Measurements from ENCODE around the gene CPS1. TPM values are rescaled to one million over a fixed set of nuclear protein-coding genes. Genes with fewer than 3 reads are reported as not detected.

CPS1 gene
- total RNA-seq, 1 donor from 2014 or later, result 18.0 TPM

DNA sequence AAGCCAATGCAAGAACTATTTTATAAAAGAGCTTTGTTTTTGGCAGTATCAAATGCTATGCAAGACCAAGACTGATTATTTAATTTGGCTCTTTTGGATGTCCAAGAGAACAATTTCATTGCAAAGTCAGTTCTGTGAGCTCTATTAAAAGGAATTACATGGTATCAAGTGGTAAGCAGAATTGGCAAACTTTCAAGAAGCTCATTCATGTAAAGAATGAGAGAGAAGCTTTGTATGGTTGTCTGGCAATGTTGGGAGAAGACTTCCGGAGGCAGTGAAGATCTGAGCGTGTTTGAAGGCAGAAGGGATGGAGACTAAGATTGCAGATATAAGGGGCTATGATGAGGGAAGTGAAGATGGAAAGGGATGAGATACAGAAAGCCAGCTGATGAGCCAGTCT lies 49.6 kb downstream of the CPS1 start:
- no peak for DNase-seq (ENCODE audit: low read depth, low spot score)

DNA sequence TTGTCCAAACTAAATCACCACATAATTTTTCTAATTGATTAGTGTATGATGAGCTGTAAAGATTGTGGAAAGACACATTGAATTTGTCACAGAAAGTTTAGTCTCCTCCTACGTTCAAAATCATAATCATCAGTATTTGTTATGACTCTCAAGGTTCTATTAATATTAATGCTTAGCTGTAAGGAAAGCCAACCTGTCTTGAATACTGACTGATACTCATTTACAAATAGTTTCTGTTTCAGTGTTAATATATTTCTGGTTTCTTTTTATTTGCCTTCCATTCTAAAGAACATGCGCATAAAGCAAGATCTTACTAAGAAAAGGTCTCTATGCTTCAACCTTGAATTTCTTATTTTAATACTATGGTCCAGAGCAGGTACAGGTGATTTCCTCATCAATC lies 55.1 kb downstream of the CPS1 start:
- no peak for DNase-seq (ENCODE audit: low read depth, low spot score)

DNA sequence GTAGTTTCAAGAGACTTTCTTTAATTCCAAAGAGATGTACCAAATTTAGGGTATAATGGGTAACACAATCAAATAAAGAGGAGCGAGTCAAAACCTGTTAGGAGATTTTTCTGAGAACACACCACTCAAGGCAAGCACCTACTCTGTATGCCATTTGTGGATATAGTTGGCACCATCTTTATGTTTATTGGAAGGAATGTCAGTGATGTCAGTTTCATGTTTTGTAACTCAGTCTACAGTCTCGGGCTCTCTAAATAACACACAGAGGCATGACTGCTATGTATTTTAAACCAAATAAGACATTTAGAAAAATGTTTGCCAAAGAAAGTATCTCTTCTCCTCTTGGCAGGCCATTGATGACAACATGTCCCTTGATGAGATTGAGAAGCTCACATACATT lies 59.7 kb downstream of the CPS1 start:
- DNase-seq (ENCODE audit: low read depth, low spot score), result no peak

DNA sequence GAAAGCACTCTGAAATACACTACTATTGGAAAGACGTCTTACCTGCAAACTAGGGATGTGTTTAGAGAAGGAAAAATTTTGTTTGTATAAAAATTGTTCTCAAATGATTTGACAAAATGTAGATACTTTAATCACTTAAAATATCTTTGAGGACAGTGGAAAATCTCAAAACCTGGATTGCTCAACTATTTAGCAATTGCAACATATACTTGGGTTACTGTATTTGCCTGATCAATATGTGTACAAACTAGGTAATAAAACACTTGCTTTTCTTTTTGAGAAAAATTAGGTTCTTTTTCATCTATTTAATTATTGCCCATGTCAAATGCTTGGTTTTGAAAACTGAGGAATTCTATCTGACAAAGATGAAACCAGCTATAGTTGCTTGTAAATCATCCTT lies 60.9 kb downstream of the CPS1 start:
- DNase-seq (ENCODE audit: low read depth, low spot score), result no peak

DNA sequence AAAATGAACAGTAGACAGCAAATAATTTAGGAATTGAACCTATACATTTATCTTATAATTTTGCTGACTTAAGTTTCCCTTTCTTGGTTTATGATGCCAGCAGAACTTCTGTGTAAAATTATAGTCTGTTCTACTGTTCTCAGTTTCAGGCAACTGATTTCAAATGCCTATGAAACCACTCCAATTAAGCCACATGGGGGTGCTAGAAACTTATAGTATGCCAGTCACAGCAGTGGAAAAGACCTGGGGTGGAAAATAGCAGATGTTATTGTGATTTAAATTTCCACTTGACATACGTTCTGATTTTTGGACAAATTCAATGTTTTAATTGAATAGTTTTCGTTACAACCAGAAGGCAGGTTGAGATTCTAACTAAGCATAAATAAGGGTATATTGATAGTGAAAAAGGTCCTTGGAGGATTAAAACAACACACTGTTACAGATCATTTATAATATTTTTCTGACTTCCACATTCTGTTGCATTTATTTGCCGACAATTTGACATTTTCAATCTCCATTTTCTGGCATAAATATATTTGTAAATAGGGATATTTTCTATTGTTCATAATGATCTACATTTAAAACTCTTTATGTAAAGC lies 61.4 kb downstream of the CPS1 start:
- peak; percentile 0 for DNase-seq (ENCODE audit: low read depth, low spot score)

DNA sequence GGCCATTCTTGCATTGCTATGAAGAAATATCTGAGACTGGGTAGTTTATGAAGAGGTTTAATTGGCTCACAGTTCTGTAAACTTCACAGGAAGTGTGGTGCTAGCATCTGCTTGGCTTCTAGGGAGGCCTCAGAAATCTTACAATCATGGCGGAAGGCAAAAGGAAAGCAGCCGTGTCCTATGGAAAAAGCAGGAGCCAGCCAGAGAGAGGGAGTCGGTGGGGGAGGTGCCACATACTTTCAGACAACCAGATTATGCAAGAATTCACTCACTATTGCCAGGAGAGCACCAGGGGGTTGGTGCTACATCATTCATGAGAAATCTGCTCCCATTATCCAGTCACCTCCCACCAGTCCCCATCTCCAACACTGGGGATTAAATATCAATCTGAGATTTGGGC lies 64.1 kb downstream of the CPS1 start:
- no peak for DNase-seq (ENCODE audit: low read depth, low spot score)

DNA sequence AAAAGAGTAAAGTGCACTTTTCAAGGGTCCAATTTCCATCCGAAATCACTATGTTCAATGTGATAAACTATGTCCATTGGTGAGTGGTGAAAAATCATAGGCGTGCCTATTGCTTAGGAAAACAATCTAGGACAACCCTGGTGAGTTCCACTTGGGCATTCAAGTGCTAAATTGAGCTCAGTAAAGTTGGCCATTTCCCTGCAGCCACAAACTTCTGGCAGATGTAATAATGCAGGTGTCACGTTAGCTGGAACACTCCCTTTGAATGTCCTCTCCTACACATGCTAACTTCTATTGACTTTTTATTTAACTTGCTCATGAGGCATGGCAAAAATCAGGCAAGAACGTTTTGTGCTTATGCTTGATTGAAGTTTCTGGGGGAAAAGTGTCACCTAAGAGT lies 67.1 kb downstream of the CPS1 start:
- DNase-seq (ENCODE audit: low read depth, low spot score), result no peak

DNA sequence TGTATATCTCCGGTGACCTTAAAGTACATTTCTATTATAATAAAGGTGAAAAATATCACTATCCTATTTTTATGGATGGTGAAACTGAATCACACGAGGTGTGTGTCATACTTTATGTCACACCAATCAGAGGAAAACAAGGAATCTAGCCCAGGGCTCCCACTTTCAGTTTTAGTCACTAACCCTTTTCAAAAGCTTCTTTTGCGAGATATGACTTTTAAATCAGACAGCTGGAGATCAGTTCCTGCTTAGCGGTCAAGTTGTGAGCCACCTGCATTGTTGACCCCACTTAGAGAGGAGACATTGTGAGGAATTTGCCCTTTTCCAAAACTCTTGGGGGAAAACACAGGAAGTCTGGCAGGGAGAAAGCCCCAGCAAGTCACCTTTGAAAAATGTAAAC lies 70.5 kb downstream of the CPS1 start:
- no peak for DNase-seq (ENCODE audit: low read depth, low spot score)

DNA sequence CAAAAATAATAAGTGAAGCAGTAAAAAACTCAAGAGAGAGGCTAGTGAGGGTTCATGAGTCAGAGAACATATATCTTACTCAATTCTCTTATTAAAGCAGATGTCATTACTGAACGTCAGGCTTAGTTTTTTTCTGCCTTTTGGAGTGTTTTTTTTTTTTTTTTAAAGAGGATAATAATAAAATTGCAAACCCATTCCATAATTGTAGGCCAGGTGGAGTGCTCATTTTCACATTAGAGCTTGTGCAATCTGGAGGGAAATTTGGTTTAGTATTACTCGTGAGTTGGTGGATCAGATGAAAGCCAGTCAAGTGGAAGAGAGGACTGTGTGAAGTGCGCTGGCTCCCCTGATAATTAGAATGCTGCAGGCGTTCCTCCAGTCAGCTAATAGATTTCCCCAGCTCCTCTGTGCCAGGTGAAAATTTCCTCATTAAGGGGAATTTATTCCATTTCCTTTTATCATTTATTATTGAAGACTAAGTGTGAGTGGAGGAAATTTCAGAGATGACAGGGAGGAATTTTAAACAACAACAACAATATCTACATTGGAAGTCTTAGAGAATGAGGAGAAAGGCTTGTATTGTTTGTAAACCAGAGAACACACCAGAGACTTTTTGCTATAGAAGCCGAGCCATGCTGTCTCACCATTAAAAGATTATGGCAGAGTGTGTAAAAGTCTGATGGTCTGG lies 74.6 kb downstream of the CPS1 start:
- DNase-seq (ENCODE audit: low read depth, low spot score), result no peak

DNA sequence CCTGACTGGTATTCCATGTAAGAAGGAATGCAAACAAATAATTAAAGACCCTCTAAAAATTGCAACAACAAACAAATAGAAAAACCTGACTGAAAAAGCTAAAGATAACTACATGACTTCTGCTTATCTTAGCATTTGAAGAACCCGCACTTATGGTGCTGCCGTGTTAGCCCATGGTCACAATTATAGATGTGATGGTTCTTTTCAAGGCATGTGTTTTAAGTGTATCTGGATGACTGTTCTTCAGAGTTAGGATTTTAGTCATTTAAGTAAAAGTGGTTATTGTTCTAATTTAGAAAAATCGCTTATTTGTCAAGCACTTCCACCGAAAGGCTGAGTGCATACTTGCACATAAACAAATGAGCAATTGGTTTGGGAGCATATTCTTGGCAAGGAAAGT lies 77.3 kb downstream of the CPS1 start:
- no peak for DNase-seq (ENCODE audit: low read depth, low spot score)

DNA sequence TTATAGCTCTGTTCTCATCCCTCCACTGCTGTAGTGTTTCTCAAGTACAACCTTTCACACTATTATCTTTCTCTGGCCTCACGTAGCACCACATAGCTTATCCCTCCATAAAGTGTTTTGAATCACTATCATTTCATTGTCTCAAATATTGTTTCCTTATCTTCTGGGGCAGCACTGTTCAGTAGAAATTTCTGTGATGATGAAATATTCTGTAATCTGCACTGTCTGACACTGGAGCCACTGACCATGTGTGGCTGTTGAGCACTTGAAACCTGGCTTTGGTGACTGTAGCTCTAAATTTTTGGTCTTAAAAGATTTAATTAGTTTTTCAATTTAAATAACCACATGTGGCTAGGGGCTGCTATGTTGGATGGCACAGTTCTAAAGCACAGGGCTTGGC lies 78.9 kb downstream of the CPS1 start:
- DNase-seq (ENCODE audit: low read depth, low spot score), result no peak

DNA sequence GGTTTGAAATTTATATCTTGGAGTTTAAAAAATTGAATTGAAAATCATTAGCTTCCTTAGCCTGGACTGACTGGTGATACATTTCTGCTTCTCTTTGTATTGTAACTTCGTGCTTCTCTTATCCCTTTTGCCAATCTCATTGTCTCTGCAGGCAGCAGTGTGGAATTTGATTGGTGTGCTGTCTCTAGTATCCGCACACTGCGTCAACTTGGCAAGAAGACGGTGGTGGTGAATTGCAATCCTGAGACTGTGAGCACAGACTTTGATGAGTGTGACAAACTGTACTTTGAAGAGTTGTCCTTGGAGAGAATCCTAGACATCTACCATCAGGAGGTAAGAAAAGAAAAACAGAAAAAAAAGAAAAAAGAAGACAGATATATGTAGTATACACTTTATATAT lies 85.9 kb downstream of the CPS1 start:
- no peak for DNase-seq (ENCODE audit: low read depth, low spot score)

DNA sequence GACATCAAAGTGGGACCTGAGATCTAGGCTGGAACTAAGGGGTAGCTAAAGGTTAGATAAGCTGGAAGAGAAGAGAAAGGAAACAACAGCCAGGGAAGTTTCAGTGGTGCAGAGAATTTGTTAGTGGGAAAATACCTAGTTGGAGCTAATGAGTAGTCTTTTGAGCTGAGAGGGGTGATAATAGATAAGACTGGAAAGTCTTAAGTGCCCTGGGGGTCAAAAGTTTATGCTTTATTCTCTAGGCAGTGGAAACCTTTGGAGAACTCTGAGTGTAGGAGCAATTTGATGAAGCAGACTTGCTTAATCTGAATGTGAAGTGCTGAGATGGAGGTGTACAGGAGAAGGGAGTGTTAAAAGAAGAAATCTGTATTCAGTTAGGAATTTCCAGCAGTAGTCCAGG lies 90.8 kb downstream of the CPS1 start:
- no peak for DNase-seq (ENCODE audit: low read depth, low spot score)

DNA sequence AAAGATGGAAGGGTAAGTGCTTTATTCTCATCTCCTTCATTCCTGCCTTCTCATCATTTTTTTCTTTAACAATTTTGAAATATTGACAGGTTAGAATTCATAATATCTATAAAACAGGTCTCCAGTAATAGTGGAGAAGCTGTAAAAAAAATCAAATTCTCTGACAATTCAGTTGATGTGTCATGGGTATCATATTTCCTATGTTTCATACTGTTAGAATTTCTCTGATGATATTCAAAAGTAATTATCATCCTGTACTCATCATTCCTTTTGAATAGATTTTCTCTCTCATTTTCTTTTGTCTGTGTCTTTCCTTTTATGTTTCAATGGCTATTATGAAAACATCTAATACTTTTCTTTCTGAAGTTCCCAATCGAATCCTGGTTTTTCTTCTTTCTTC lies 97.7 kb downstream of the CPS1 start:
- DNase-seq (ENCODE audit: low read depth, low spot score), result no peak

DNA sequence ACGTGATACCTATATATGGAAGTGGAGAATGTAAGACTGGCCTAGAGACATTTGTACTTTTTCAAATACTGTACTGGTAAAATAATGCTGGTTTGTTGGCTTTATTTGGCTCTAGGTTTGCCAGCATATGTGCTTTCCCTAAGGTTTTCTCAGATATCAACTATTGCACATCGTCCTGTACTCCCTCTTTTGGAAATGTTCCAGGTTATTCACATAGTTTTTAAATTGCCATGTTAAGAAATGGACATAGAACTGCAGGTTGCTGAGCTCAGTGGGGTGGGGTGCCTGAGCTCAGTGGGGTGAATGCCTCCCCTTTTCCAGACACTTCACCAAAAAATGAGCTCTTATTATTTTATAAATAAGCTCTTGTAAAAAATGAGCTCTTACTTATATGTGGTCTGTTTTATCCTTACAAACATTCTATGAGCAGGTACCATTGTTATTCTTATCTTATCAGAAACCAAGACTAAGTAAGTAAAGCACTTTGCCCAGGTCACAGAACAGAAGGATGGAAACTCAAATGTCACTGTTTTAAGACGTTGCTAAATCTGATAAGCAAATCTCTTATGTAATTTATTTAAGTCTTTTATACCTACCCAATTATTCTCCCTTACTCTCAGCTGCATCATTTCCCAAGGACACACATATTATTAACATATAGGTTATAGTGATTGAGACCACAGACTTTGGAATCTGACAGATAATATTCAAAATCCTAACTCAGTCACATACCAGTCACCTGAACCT lies 99.0 kb downstream of the CPS1 start:
- DNase-seq (ENCODE audit: low read depth, low spot score), result no peak

DNA sequence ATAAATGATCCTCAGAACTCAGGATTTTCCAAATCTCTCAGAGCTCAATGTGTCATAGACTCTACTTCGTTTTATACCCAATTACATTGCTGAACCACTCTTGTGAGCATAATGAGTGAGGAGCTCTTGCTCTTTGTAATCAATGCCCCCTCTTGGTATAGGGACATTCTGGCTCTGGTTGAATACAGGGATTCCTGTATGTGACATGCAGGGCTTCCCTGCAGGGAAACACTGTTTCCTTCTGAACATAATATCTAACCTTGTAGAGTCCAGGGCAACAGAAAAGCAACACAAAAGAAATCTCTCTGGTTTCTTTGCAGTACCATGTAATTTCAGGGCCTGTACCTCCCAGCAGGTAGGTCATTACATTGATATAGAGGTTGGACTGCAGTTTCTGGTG lies 101.5 kb downstream of the CPS1 start:
- DNase-seq (ENCODE audit: low read depth, low spot score), result no peak

DNA sequence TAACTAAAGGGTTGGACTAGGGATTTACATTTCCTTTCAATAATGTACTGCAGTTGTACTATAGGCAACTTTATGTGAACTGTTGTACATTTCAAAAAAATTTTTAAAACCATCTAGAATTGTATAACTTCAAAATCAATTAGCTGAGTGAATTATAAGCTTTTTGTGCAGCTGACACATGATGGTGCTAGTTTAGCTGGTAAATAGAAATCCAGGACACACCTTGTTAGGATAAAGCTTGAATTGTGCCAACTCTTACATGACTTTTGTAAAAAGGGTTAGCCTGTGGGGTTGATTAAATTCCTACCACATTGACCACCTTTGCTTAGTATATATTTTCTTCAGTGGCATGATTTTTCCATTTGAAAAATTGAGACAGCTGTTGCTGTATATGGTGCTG lies 104.4 kb downstream of the CPS1 start:
- DNase-seq (ENCODE audit: low read depth, low spot score), result no peak

DNA sequence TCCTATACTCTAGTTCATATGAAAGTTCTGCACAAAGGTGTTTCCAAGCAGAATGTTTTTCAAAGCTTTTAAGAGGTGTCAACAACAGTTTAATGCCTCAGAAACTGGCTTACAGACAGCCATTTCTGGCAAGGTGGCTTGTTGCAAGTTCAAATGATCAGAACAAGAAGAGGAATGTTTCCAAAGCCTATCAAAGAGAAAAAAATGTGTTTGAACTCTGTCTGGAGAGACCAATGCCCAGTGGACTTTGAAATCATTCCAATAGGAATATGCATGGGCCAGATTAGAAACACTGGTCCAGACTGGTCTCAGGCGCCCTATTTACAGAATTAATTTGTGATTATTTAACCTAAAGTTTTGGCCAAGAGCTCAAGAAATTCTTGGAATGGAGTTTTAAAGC lies 106.2 kb downstream of the CPS1 start:
- no peak for DNase-seq (ENCODE audit: low read depth, low spot score)

DNA sequence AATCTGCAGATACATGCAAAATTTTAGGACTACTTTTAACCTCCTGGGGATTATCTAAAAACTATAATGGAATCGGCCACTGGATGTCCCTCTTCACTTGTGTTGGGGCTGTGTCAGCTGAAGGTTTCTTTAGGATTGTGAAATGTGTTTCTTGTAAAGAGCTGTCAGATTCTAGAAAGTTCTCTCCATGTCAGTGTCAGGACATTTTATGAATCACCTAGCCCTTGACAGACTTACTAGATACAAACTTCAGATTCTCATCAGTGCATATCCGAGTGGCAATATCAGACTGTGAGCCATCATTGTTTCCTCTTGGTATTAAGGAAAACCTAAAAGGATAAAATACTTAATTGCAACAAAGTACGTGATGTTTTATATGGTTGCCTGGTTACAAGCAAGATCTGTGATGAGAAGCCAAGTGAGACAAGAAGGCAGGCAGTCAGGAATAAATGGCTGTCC lies 107.3 kb downstream of the CPS1 start:
- no peak for DNase-seq (ENCODE audit: low read depth, low spot score)

DNA sequence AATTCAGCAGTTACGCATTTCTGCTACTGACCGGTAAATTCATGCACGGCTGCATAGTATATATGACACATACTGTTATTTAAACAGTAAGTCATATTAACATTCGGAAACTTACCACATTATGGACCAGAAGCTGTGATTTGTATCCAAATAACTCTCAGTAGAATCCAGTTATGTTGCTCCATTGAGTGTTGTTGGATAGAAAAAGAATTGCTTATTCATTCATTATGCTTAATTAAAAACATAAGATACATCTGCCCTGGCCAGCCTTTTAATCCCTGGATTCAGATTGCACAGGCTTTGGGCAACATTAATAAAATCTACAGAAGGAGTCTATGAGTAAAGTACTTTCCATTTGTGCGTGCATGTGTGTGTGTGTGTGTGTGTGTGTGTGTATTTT lies 111.3 kb downstream of the CPS1 start:
- DNase-seq (ENCODE audit: low read depth, low spot score), result no peak

DNA sequence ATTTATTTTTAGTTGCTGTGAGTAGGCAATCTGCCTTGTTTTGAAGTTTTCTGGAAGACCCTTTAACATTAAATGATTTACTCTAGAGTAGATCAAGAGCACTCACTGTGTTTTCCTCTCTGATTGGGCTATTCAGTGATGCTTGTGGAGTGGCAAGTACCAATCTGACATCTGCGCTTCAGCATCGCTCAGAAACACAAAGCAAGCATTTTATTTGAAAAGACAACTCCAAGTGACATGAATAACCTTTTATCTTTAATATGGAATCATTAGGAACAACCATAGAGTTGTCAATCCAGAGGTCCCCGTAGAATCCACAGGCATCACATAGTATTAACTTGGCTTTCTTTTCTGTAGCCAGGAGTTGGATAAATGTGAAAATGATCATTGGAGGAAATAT lies 114.7 kb downstream of the CPS1 start:
- no peak for DNase-seq (ENCODE audit: low read depth, low spot score)

DNA sequence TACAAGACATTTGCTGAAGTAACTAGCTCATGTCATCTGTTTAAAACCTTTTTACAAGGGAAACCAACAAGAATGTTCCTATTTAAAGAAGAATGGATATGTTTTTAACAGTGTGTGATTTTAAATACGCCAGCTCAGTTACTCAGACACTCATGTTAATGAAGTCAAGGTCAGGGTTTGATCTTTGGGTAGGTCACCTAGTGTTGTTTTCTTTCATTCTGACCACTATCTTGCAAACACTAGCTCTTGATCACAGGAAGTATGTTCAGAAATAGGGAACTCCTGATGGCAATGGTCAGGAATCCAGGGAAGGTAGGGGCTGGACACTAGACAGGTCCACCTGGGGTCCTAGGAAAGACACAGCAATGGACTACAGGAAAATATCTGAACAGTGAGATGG lies 116.7 kb downstream of the CPS1 start:
- DNase-seq (ENCODE audit: low read depth, low spot score), result no peak

DNA sequence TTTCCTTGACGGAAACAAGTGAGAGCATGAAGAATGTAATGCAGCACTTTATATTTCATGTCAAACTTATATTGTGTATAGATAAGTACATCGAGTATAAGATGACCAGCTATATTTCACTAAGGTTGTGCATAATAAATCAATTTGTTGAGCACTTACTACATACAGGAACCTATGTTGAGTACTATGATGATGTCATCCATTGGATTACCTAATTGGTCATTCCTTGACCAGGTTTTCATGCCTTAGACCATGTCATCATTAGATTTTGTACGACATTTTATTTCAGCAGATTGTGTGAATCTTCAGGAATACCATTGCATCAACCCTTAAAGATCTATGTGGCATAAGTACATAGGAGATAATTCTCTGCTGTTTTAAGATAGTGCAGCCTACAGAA lies 119.7 kb downstream of the CPS1 start:
- no peak for DNase-seq (ENCODE audit: low read depth, low spot score)

Measured in pulmonary artery endothelial cell (primary cell).